H9 (cell line): ENCODE results near the gene KREMEN1. TPM values are rescaled to one million over a fixed set of nuclear protein-coding genes. Genes with fewer than 3 reads are reported as not detected.

Experiments
- DNase-seq: peaks from one replicate; pipeline ENCODE4 v3.0.0-alpha.2; 2017
- H2AFZ ChIP-seq: one replicate; pipeline ENCODE4 v1.6.1; 2013; ENCODE audit warnings: mild to moderate bottlenecking, low read length, control low read depth, moderate library complexity
- H2AK5ac ChIP-seq: 2 replicates; pipeline ENCODE4 v1.6.1; 2013; ENCODE audit warnings: low read length, control low read depth, mixed read lengths; ENCODE audit not compliant: insufficient read length
- H2BK120ac ChIP-seq: one replicate; pipeline ENCODE4 v1.6.1; 2013; ENCODE audit warnings: low read depth, mild to moderate bottlenecking, low read length, control low read depth, inconsistent platforms; ENCODE audit not compliant: poor library complexity, severe bottlenecking
- H2BK12ac ChIP-seq: 2 replicates; pipeline ENCODE4 v1.6.1; 2013; ENCODE audit warnings: low read length, control low read depth, mixed read lengths, low read depth; ENCODE audit not compliant: insufficient read length
- H2BK15ac ChIP-seq: 2 replicates; pipeline ENCODE4 v1.6.1; 2013; ENCODE audit warnings: low read depth, low read length, control low read depth
- H2BK20ac ChIP-seq: one replicate; pipeline ENCODE4 v1.6.1; 2013; ENCODE audit warnings: low read depth, mild to moderate bottlenecking, low read length, control low read depth, inconsistent platforms; ENCODE audit not compliant: poor library complexity, severe bottlenecking
- H2BK5ac ChIP-seq: 2 replicates; pipeline ENCODE4 v1.6.1; 2013; ENCODE audit warnings: low read length, control low read depth, mixed read lengths; ENCODE audit not compliant: insufficient read length
- H3K14ac ChIP-seq: 2 replicates; pipeline ENCODE4 v1.6.1; 2013; ENCODE audit warnings: low read length, control low read depth; ENCODE audit not compliant: insufficient read depth
- H3K18ac ChIP-seq: 2 replicates; pipeline ENCODE4 v1.6.1; 2013; ENCODE audit warnings: low read depth, mild to moderate bottlenecking, mixed read lengths, low read length, control low read depth; ENCODE audit not compliant: insufficient read length
- H3K23ac ChIP-seq: 2 replicates; pipeline ENCODE4 v1.6.1; 2013; ENCODE audit warnings: low read length, control low read depth, mixed read lengths, low read depth; ENCODE audit not compliant: insufficient read length
- H3K23me2 ChIP-seq: 2 replicates; pipeline ENCODE4 v1.6.1; 2013; ENCODE audit warnings: low read depth, mild to moderate bottlenecking, mixed read lengths, low read length, control low read depth; ENCODE audit not compliant: insufficient read length, poor library complexity, severe bottlenecking
- H3K27ac ChIP-seq: 2 replicates; pipeline ENCODE4 v1.5.1; 2013; ENCODE audit warnings: low read length, control low read depth, mixed read lengths, low read depth; ENCODE audit not compliant: insufficient read length
- H3K27me3 ChIP-seq: 2 replicates; pipeline ENCODE4 v1.6.1; 2013; ENCODE audit warnings: low read length, control low read depth, inconsistent platforms; ENCODE audit not compliant: insufficient read depth
- H3K4ac ChIP-seq: 2 replicates; pipeline ENCODE4 v1.6.1; 2013; ENCODE audit warnings: low read depth, mild to moderate bottlenecking, control low read depth, inconsistent platforms, low read length, moderate library complexity
- H3K4me1 ChIP-seq: 2 replicates; pipeline ENCODE4 v1.6.1; 2013; ENCODE audit warnings: low read length, control low read depth, inconsistent platforms; ENCODE audit not compliant: insufficient read depth
- H3K4me2 ChIP-seq: 2 replicates; pipeline ENCODE4 v1.6.1; 2013; ENCODE audit warnings: low read length, control low read depth, mixed read lengths; ENCODE audit not compliant: insufficient read length, insufficient read depth
- H3K56ac ChIP-seq: 2 replicates; pipeline ENCODE4 v1.6.1; 2013; ENCODE audit warnings: low read depth, mild to moderate bottlenecking, mixed read lengths, low read length, control low read depth; ENCODE audit not compliant: insufficient read length
- H3K79me1 ChIP-seq: 2 replicates; pipeline ENCODE4 v1.6.1; 2013; ENCODE audit warnings: low read depth, mild to moderate bottlenecking, moderate library complexity, low read length, control low read depth, inconsistent platforms; ENCODE audit not compliant: insufficient read depth, poor library complexity, severe bottlenecking
- H3K79me2 ChIP-seq: 2 replicates; pipeline ENCODE4 v1.6.1; 2013; ENCODE audit warnings: low read length, control low read depth, inconsistent platforms; ENCODE audit not compliant: insufficient read depth
- H3K9ac ChIP-seq: 2 replicates; pipeline ENCODE4 v1.6.1; 2013; ENCODE audit warnings: low read length, control low read depth, mixed read lengths; ENCODE audit not compliant: insufficient read length; ENCODE audit errors: extremely low read depth
- H3K9me3 ChIP-seq: one replicate; pipeline ENCODE4 v1.6.1; 2013; ENCODE audit warnings: low read depth, low read length, inconsistent platforms; ENCODE audit not compliant: control insufficient read depth
- H3T11ph ChIP-seq: one replicate; pipeline ENCODE4 v1.6.1; 2013; ENCODE audit warnings: mild to moderate bottlenecking, low read length, control low read depth, inconsistent platforms
- H4K20me1 ChIP-seq: one replicate; pipeline ENCODE4 v1.6.1; 2013; ENCODE audit not compliant: control insufficient read depth, insufficient read length, insufficient read depth
- H4K5ac ChIP-seq: 2 replicates; pipeline ENCODE4 v1.6.1; 2013; ENCODE audit warnings: low read depth, mild to moderate bottlenecking, mixed read lengths, low read length, control low read depth; ENCODE audit not compliant: insufficient read length
- H4K8ac ChIP-seq: replicated peaks from 2 replicates; pipeline ENCODE4 v1.6.1; 2013; ENCODE audit warnings: low read length, control low read depth, mixed read lengths, low read depth; ENCODE audit not compliant: insufficient read length
- H4K91ac ChIP-seq: 2 replicates; pipeline ENCODE4 v1.6.1; 2013; ENCODE audit warnings: low read depth, mild to moderate bottlenecking, moderate library complexity, mixed read lengths, low read length, control low read depth; ENCODE audit not compliant: insufficient read length
- H3K27ac Mint-ChIP-seq, 3 experiments: 2 replicates in 2 of 3; 3 replicates in 1 of 3; pipeline ENCODE4 v1.8.0; 2020 to 2021; ENCODE audit warnings: mixed read lengths in 3 of 3, mild to moderate bottlenecking in 1 of 3, moderate library complexity in 1 of 3
- H3K27me3 Mint-ChIP-seq: 2 replicates; pipeline ENCODE4 v1.8.0; 2021; ENCODE audit warnings: low read depth, mild to moderate bottlenecking, moderate library complexity, mixed read lengths
- H3K36me3 Mint-ChIP-seq, 3 experiments: 2 replicates in 2 of 3; 3 replicates in 1 of 3; pipeline ENCODE4 v1.8.0; 2020 to 2021; ENCODE audit warnings: low read depth in 3 of 3, mixed read lengths in 3 of 3; ENCODE audit not compliant: insufficient read depth in 1 of 3
- H3K4me1 Mint-ChIP-seq, 2 experiments: 2 replicates each; pipeline ENCODE4 v1.8.0; 2020; ENCODE audit warnings: mixed read lengths in 2 of 2
- H3K4me3 Mint-ChIP-seq, 2 experiments: 2 replicates in 1 of 2; 3 replicates in 1 of 2; pipeline ENCODE4 v1.8.0; 2020 to 2021; ENCODE audit warnings: mild to moderate bottlenecking in 2 of 2, mixed read lengths in 2 of 2, moderate library complexity in 1 of 2
- H3K9me3 Mint-ChIP-seq, 2 experiments: 2 replicates in 1 of 2; 3 replicates in 1 of 2; pipeline ENCODE4 v1.8.0; 2020; ENCODE audit warnings: mild to moderate bottlenecking in 2 of 2, mixed read lengths in 2 of 2, moderate library complexity in 1 of 2
- WGBS: extraction: QIAGEN DNeasy Blood & Tissue Kit; methylation state at CpG from one replicate; pipeline ENCODE4 v1.1.7; 2013; ENCODE audit warnings: missing lambda C conversion rate, low lambda C conversion rate, mixed read lengths; ENCODE audit not compliant: insufficient read length; ENCODE audit errors: extremely low coverage; 5-methylcytosine and 5-hydroxymethylcytosine counted together
- total RNA-seq: library from RNA; stranded (reverse); gene quantifications from 2 replicates; pipeline ENCODE4 v1.2.1, GENCODE V29; 2021
- TF ChIP-seq, protein P1 (sequence below): fragments of 200-600 bp; sonication (generic); conservative IDR thresholded peaks from 3 replicates; pipeline ENCODE4 v1.8.0; 2021; ENCODE audit warnings: antibody characterized with exemption, mild to moderate bottlenecking

Gene KREMEN1
- total RNA-seq, 1 experiment from 2014 or later: 2.4 TPM

- Histone ChIP-seq H2AFZ (no peak overlapping the region), H2BK15ac (no peak overlapping the region)
- no CpG with 5 or more reads among the region's 10 CpGs for WGBS
Observed at GRCh38 chr22:29124777-29125442, 52.1 kb downstream of the KREMEN1 start.

More at GRCh38 chr22:29124777-29125442, 52.1 kb downstream of the KREMEN1 start:
- Histone ChIP-seq H3K79me2 (no peaks in the 10 kb centered on the region), H3K23ac (no peak overlapping the region), H2BK20ac (no peak overlapping the region), H2BK5ac (no peak overlapping the region), H3K9me3 (no peaks in the 10 kb centered on the region), H3K79me1 (no peaks in the 10 kb centered on the region), H4K20me1 (no peaks in the 10 kb centered on the region), H2BK12ac (no peak overlapping the region), H2AK5ac (no peak overlapping the region), H3K4me2 (no peak overlapping the region), H3K56ac (no peak overlapping the region), H3K23me2 (no peaks in the 10 kb centered on the region), H4K91ac (no peak overlapping the region), H3K27me3 (no peaks in the 10 kb centered on the region), H3K18ac (no peak overlapping the region), H3K4me1 (no peaks in the 10 kb centered on the region), H3T11ph (no peak overlapping the region), H4K5ac (no peak overlapping the region), H3K4ac (no peak overlapping the region), H3K14ac (no peak overlapping the region), H3K9ac (no peak overlapping the region), H4K8ac (no peak overlapping the region), H3K27ac (no peak overlapping the region), H2BK120ac (no peak overlapping the region)
- Mint-ChIP-seq H3K36me3 (peaks cover 0 to 2% (median 1%) of the 10 kb centered on the region in 3 experiments; a peak in 6 of 7 replicates), H3K9me3 (peaks cover 6 to 8% of the 10 kb centered on the region in 2 experiments), H3K27ac (no peak overlapping the region), H3K4me1 (peaks cover 3 to 4% of the 10 kb centered on the region in 2 experiments), H3K4me3 (no peak overlapping the region), H3K27me3 (peaks cover 2% of the 10 kb centered on the region; the same call in 1 of the 2 replicates)
- DNase-seq: no peak
- TF ChIP-seq, protein P1, sequence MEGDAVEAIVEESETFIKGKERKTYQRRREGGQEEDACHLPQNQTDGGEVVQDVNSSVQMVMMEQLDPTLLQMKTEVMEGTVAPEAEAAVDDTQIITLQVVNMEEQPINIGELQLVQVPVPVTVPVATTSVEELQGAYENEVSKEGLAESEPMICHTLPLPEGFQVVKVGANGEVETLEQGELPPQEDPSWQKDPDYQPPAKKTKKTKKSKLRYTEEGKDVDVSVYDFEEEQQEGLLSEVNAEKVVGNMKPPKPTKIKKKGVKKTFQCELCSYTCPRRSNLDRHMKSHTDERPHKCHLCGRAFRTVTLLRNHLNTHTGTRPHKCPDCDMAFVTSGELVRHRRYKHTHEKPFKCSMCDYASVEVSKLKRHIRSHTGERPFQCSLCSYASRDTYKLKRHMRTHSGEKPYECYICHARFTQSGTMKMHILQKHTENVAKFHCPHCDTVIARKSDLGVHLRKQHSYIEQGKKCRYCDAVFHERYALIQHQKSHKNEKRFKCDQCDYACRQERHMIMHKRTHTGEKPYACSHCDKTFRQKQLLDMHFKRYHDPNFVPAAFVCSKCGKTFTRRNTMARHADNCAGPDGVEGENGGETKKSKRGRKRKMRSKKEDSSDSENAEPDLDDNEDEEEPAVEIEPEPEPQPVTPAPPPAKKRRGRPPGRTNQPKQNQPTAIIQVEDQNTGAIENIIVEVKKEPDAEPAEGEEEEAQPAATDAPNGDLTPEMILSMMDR: no peak
